ENCODE measurements around the gene KRTAP5-7. TPM values are rescaled to one million over a fixed set of nuclear protein-coding genes. Genes with fewer than 3 reads are reported as not detected.

Gene KRTAP5-7
- total and polyA plus RNA-seq, 2 donors from 2014 or later: 0.22 TPM; not detected in 1

- peaks cover 2 to 28% (median 18%) of the 10 kb centered on the region in 3 donors for H3K36me3 ChIP-seq (ENCODE audit: control insufficient read depth in 2 of 3, insufficient read depth in 3 of 3, low read length in 3 of 3)
- no peak for TF ChIP-seq CTCF (IDR thresholded peaks at IDR 0.05; ENCODE audit: borderline replicate concordance, extremely low read depth, insufficient read depth)
- intact Hi-C loops (cut with DNase I): no loop called here
- no peaks in the 10 kb centered on the region for H3K4me1 ChIP-seq (ENCODE audit: control insufficient read depth in 2 of 3, insufficient read depth in 2 of 3, low read depth in 1 of 3, low read length in 3 of 3)
- H3K27me3 ChIP-seq (ENCODE audit: control insufficient read depth, insufficient read depth, low read length): no peaks in the 10 kb centered on the region
- no peak overlapping the region for H3K27ac ChIP-seq (ENCODE audit: low read depth in 2 of 2, low read length in 2 of 2)
- FAIRE-seq: no peak
- H3K9ac ChIP-seq (ENCODE audit: low read length in 3 of 3): no peak overlapping the region
- no peak for DNase-seq
- no peaks in the 10 kb centered on the region for H3K9me3 ChIP-seq (ENCODE audit: control insufficient read depth in 2 of 3, insufficient read depth in 1 of 3, low read length in 3 of 3)
- no peak overlapping the region for H3K4me3 ChIP-seq (ENCODE audit: low read length in 3 of 3)
Observed at GRCh38 chr11:71502026-71502425, 25.0 kb upstream of the KRTAP5-7 start.

GRCh38 chr11:71502871-71503435 is 24.1 kb upstream of the KRTAP5-7 start:
- Histone ChIP-seq H3K9me3 (ENCODE audit: control insufficient read depth in 2 of 3, insufficient read depth in 1 of 3, low read length in 3 of 3) (no peaks in the 10 kb centered on the region), H3K27ac (ENCODE audit: low read depth in 2 of 2, low read length in 2 of 2) (no peak overlapping the region), H3K9ac (ENCODE audit: low read length in 3 of 3) (no peak overlapping the region), H3K27me3 (ENCODE audit: control insufficient read depth, insufficient read depth, low read length) (no peaks in the 10 kb centered on the region), H3K4me3 (ENCODE audit: low read length in 3 of 3) (no peak overlapping the region), H3K4me1 (ENCODE audit: control insufficient read depth in 2 of 3, insufficient read depth in 2 of 3, low read depth in 1 of 3, low read length in 3 of 3) (no peaks in the 10 kb centered on the region), H3K36me3 (ENCODE audit: control insufficient read depth in 2 of 3, insufficient read depth in 3 of 3, low read length in 3 of 3) (peaks cover 2 to 21% (median 10%) of the 10 kb centered on the region in 3 donors)
- no peak for FAIRE-seq
- DNase-seq: no peak
- no peak for TF ChIP-seq CTCF (IDR thresholded peaks at IDR 0.05; ENCODE audit: borderline replicate concordance, extremely low read depth, insufficient read depth)
- intact Hi-C loops (cut with DNase I): no loop called here

GRCh38 chr11:71504531-71504930 is 22.5 kb upstream of the KRTAP5-7 start:
- no peak overlapping the region for H3K4me3 ChIP-seq (ENCODE audit: low read length in 3 of 3)
- TF ChIP-seq CTCF (IDR thresholded peaks at IDR 0.05; ENCODE audit: borderline replicate concordance, extremely low read depth, insufficient read depth): no peak

GRCh38 chr11:71505001-71505400 is 22.1 kb upstream of the KRTAP5-7 start:
- Histone ChIP-seq H3K27ac (ENCODE audit: low read depth in 2 of 2, low read length in 2 of 2) (no peak overlapping the region), H3K4me3 (ENCODE audit: low read length in 3 of 3) (no peak overlapping the region), H3K9ac (ENCODE audit: low read length in 3 of 3) (no peak overlapping the region), H3K27me3 (ENCODE audit: control insufficient read depth, insufficient read depth, low read length) (no peaks in the 10 kb centered on the region), H3K4me1 (ENCODE audit: control insufficient read depth in 2 of 3, insufficient read depth in 2 of 3, low read depth in 1 of 3, low read length in 3 of 3) (no peaks in the 10 kb centered on the region), H3K9me3 (ENCODE audit: control insufficient read depth in 2 of 3, insufficient read depth in 1 of 3, low read length in 3 of 3) (peaks cover 0 to 5% (median 0%) of the 10 kb centered on the region in 3 donors), H3K36me3 (ENCODE audit: control insufficient read depth in 2 of 3, insufficient read depth in 3 of 3, low read length in 3 of 3) (peaks cover 0 to 6% (median 0%) of the 10 kb centered on the region in 3 donors)
- FAIRE-seq (no peak), DNase-seq (no peak)
- intact Hi-C loops (cut with DNase I): no loop called here
- no peak for TF ChIP-seq CTCF (IDR thresholded peaks at IDR 0.05; ENCODE audit: borderline replicate concordance, extremely low read depth, insufficient read depth)

More at GRCh38 chr11:71504531-71504930, 22.5 kb upstream of the KRTAP5-7 start:
- Histone ChIP-seq H3K27me3 (ENCODE audit: control insufficient read depth, insufficient read depth, low read length) (no peaks in the 10 kb centered on the region), H3K27ac (ENCODE audit: low read depth in 2 of 2, low read length in 2 of 2) (no peak overlapping the region), H3K36me3 (ENCODE audit: control insufficient read depth in 2 of 3, insufficient read depth in 3 of 3, low read length in 3 of 3) (peaks cover 0 to 6% (median 0%) of the 10 kb centered on the region in 3 donors), H3K9me3 (ENCODE audit: control insufficient read depth in 2 of 3, insufficient read depth in 1 of 3, low read length in 3 of 3) (peaks cover 0 to 2% (median 0%) of the 10 kb centered on the region in 3 donors), H3K9ac (ENCODE audit: low read length in 3 of 3) (no peak overlapping the region), H3K4me1 (ENCODE audit: control insufficient read depth in 2 of 3, insufficient read depth in 2 of 3, low read depth in 1 of 3, low read length in 3 of 3) (no peaks in the 10 kb centered on the region)
- intact Hi-C loops (cut with DNase I): no loop called here
- DNase-seq (no peak), FAIRE-seq (no peak)
